ENCODE measurements around the gene COPS4.
"Not testable (repeated sequence)": the region's sequence is repeated elsewhere in the genome, so short reads cannot be mapped to it uniquely, and the experiment has no call there.

Gene COPS4

GRCh38 chr4:83083925-83084475, 49.0 kb downstream of the COPS4 start:
- DNase-seq (ENCODE audit: low read depth): no peak

- DNase-seq (ENCODE audit: low read depth): not testable (repeated sequence)
Observed at GRCh38 chr4:83084956-83085355, 50.0 kb downstream of the COPS4 start.

- DNase-seq (ENCODE audit: low read depth): no peak
Observed at GRCh38 chr4:83089410-83090157, 54.6 kb downstream of the COPS4 start.

- DNase-seq (ENCODE audit: low read depth): no peak
Observed at GRCh38 chr4:83093060-83093640, 58.2 kb downstream of the COPS4 start.

- no peak for DNase-seq (ENCODE audit: low read depth)
Observed at GRCh38 chr4:83096397-83096796, 61.4 kb downstream of the COPS4 start.

- DNase-seq (ENCODE audit: low read depth): no peak
Observed at GRCh38 chr4:83104991-83105390, 70.0 kb downstream of the COPS4 start.

- DNase-seq (ENCODE audit: low read depth): no peak
Observed at GRCh38 chr4:83107631-83108030, 72.6 kb downstream of the COPS4 start.

- no peak for DNase-seq (ENCODE audit: low read depth)
Observed at GRCh38 chr4:83108101-83108861, 73.3 kb downstream of the COPS4 start.

- no peak for DNase-seq (ENCODE audit: low read depth)
Observed at GRCh38 chr4:83109480-83110222, 74.7 kb downstream of the COPS4 start.

- DNase-seq (ENCODE audit: low read depth): peak; percentile 66
Observed at GRCh38 chr4:83110223-83110945, 75.4 kb downstream of the COPS4 start.

- DNase-seq (ENCODE audit: low read depth): no peak
Observed at GRCh38 chr4:83110970-83111750, 76.2 kb downstream of the COPS4 start.

- DNase-seq (ENCODE audit: low read depth): not testable (repeated sequence)
Observed at GRCh38 chr4:83111751-83112141, 76.8 kb downstream of the COPS4 start.

GRCh38 chr4:83112231-83112630, 77.2 kb downstream of the COPS4 start:
- no peak for DNase-seq (ENCODE audit: low read depth)

- no peak for DNase-seq (ENCODE audit: low read depth)
Observed at GRCh38 chr4:83112678-83113428, 77.9 kb downstream of the COPS4 start.

GRCh38 chr4:83113429-83113786, 78.4 kb downstream of the COPS4 start:
- no peak for DNase-seq (ENCODE audit: low read depth)

- DNase-seq (ENCODE audit: low read depth): no peak
Observed at GRCh38 chr4:83114576-83114975, 79.6 kb downstream of the COPS4 start, which contains the start of gene PLAC8. Gene PLAC8, minus strand, starts transcription at chr4:83114729. Its CDS starts 6,808 bp downstream, at chr4:83107921.

GRCh38 chr4:83115000-83115399, 80.0 kb downstream of the COPS4 start:
- no peak for DNase-seq (ENCODE audit: low read depth)

- no peak for DNase-seq (ENCODE audit: low read depth)
Observed at GRCh38 chr4:83115656-83116285, 80.8 kb downstream of the COPS4 start.

GRCh38 chr4:83118869-83119268, 83.9 kb downstream of the COPS4 start:
- peak; percentile 73 for DNase-seq (ENCODE audit: low read depth)
